ENCODE measurements around the gene PIK3C2A. TPM values are rescaled to one million over a fixed set of nuclear protein-coding genes. Genes with fewer than 3 reads are reported as not detected.

Gene PIK3C2A
- total and polyA plus RNA-seq, 2 donors (not counting 3 experiments of a cell fraction or from before 2014, with no cell fraction given), result 33.7 to 142 TPM

DNA sequence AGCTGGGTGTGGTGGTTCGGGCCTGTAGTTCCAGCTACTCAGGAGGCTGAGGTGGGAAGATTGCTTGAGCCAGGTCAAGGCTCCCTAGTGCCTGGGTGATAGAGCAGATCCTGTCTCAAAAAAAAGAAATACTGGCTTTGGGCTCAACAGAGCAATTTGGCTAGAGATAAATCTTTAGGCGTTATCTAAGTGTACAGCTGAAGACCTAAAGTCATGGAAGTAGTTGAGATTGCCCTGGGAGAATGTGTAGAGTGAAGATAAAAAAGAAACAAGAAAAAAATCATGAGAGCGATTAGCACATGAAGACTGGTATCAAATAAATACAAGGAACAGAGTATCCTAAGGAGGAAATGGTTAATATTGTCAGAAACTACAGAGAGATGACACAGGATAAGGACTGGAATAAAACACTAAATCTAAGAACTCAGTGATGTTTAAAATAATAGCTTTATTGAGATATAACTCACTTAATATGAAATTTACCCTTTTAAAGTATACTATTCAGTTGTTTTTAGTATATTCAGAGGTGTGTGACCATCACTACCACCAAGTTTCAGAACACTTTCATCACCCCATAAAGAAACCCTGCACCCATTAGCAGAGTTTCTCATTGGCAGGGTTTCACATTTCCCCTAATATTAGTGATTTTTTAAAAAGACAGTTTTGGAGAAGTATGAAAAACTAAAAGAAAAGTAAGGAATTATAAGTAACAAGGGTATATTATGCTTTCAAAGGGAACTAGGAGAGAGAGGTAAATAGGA is 20.7 kb downstream of the PIK3C2A start:
- CTCF ChIA-PET, result interaction anchor here (0.9 kb wide), 1 partner anchor 12 kb away, joined by 3 read pairs; no protein-coding TSS in a partner anchor
- Histone ChIP-seq H3K9me1 (replicated peaks; ENCODE audit: control insufficient read depth, extremely low read depth, insufficient read depth, low read length) (no peaks in the 10 kb centered on the region), H2AFZ (ENCODE audit: low read depth, low read length) (no peak overlapping the region), H3K4me3 (replicated peaks in 1 of 3; ENCODE audit: insufficient read depth in 1 of 3, low read depth in 1 of 3, low read length in 3 of 3) (no peak overlapping the region), H3K9ac (replicated peaks; ENCODE audit: extremely low read depth, insufficient read depth, low read length) (no peak overlapping the region), H3K79me2 (ENCODE audit: control insufficient read depth, insufficient read depth, low read length) (peaks cover 75% of the 10 kb centered on the region), H3K9me3 (replicated peaks; ENCODE audit: control insufficient read depth, insufficient read depth, low read length) (no peaks in the 10 kb centered on the region), H4K20me1 (replicated peaks; ENCODE audit: control insufficient read depth, extremely low read depth, insufficient read depth, low read length) (peaks cover 4% of the 10 kb centered on the region), H3K4me2 (ENCODE audit: insufficient read depth, low read length) (no peak overlapping the region), H3K27ac (ENCODE audit: insufficient read depth, low read depth, low read length) (no peak overlapping the region), H3K4me1 (ENCODE audit: control insufficient read depth, extremely low read depth, insufficient read depth, low read length) (no peaks in the 10 kb centered on the region), H3K27me3 (ENCODE audit: control insufficient read depth in 2 of 2, insufficient read depth in 2 of 2, low read length in 2 of 2) (no peaks in the 10 kb centered on the region), H3K36me3 (ENCODE audit: control insufficient read depth in 2 of 2, extremely low read depth in 1 of 2, insufficient read depth in 2 of 2, low read length in 2 of 2) (peaks cover 7 to 8% of the 10 kb centered on the region in 2 experiments)
- TF ChIP-seq JUN (IDR thresholded peaks at IDR 0.05; ENCODE audit: borderline replicate concordance, insufficient read depth, insufficient read length, low read depth) (no peak), FOS (IDR thresholded peaks at IDR 0.05; ENCODE audit: borderline replicate concordance, insufficient read depth, low read length) (no peak), POLR2AphosphoS5 (IDR thresholded peaks at IDR 0.05; ENCODE audit: insufficient read depth, low read depth, low read length) (no peak), MYC (IDR thresholded peaks at IDR 0.05; ENCODE audit: low read depth, low read length) (no peak), GATA2 (IDR thresholded peaks at IDR 0.05; ENCODE audit: insufficient read depth, insufficient read length, low read depth, low read length) (no peak), CTCF (IDR thresholded peaks at IDR 0.05; ENCODE audit: extremely low read depth in 1 of 2, insufficient read depth in 1 of 2, low read depth in 1 of 2, low read length in 2 of 2) (no peak), EZH2 (IDR thresholded peaks at IDR 0.05; ENCODE audit: borderline replicate concordance, low read depth, low read length, severe bottlenecking) (no peak), POLR2A (IDR thresholded peaks at IDR 0.05; ENCODE audit: low read depth, low read length) (no peak)
- TF ChIP-seq, protein P1, sequence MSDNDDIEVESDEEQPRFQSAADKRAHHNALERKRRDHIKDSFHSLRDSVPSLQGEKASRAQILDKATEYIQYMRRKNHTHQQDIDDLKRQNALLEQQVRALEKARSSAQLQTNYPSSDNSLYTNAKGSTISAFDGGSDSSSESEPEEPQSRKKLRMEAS (IDR thresholded peaks at IDR 0.05; ENCODE audit: insufficient read depth, insufficient read length), result no peak
- intact Hi-C loops (cut with micrococcal nuclease) (no loop called here), dilution Hi-C loops (cut with MboI; ENCODE audit: extremely low pct_ligation_motif_present, low sequenced_read_pairs) (no loop called here)
- DNase-seq (ENCODE audit: low read depth, low spot score) (no peak), FAIRE-seq (no peak)
- no TSS peak for BruUV-seq (replicated peaks)
- POLR2A ChIA-PET, result no interaction called here
